ENCODE data around the gene REEP1.
"Not testable (repeated sequence)": the region's sequence is repeated elsewhere in the genome, so short reads cannot be mapped to it uniquely, and the experiment has no call there.

Gene REEP1

DNA sequence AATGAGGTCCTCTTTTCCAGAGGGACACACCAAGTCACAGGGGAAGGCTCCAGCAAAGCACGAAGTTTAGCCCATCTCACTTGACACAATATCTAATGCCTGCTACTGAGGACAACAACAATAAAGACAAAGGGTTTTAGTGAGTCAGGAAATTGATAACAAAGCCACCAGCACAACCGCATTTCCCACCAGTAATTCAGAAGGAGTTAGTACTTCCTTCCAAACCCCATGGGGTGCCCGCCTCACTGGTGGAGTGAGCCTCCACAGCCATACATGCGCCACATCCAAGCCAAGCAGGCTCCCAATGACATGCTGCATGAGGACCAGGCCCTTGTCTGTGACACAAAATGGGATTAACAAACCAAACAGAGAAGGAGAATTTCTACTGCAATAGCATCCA lies 98.1 kb downstream of the REEP1 start:
- no peak for DNase-seq

DNA sequence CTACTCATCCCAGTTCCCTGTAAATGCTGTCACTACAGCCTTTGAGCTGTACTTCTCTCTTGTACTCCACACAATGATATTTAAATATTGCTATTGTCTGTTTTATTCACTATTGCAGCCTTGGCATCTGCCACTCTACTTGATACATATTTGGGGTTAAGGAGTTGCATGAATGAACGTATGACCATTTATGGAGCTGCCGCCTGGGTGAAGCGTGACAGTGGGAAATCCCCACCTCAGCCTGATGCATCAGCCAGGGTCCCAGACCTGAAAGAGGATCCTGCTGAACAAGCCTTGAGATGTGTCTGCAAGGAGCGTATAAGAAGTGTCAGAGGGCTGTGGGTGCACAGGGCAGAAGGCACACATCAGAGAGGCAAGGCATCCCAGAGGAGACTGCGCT lies 99.1 kb downstream of the REEP1 start:
- no peak for DNase-seq

DNA sequence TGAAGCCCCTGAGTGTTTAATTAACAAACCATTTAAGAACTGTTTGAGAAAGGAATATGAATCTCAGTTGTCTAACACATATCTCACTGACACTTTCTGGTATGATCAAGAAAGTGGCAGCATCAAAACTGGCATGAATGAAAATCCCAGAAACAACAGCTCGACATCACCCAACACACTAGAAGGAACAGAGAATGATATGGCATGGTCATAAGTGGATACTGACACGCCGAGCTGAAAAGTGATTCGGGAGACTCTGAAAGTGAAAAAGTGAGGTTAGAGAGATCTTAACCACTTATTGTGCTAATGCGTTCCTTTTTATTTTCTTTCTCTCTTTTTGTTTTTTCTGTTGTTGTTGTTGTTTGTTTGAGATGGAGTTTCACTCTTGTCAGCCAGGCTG lies 100.3 kb downstream of the REEP1 start:
- DNase-seq: no peak

DNA sequence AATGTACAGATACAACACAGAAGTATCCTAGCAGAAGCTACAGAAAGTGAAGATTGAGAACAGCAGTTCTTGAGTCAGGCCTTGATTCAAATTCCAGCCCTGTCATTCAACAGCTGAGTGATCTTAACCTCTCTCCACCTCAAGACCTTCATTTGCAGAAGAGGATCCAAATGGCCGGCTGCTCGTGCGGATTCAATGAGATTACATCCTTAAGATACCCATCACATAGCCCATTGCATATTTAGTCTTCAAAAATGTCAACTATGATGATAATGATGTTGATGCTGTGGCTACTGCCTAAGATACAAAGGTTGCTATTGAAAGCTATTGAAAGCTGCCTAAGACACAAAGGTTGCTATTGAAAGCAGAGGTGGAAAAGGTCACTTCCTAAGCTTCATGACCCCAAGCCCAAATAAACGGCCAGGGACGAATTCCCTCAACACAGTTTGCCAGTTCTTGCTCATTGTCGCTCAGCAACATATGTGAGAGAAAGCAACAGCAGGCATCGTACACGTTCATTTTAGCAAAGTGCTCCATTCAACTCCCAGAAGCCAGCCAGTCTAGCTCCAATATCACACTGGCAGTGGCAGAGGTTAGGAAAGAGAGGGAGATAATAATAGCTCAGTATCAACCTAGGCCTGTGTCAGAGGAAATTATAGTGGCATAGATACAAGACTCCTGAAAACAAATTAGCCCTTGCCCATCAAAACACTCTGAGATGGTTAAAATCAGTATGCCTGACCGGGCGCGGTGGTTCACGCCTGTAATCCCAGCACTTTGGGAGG lies 102.0 kb downstream of the REEP1 start:
- DNase-seq: no peak

DNA sequence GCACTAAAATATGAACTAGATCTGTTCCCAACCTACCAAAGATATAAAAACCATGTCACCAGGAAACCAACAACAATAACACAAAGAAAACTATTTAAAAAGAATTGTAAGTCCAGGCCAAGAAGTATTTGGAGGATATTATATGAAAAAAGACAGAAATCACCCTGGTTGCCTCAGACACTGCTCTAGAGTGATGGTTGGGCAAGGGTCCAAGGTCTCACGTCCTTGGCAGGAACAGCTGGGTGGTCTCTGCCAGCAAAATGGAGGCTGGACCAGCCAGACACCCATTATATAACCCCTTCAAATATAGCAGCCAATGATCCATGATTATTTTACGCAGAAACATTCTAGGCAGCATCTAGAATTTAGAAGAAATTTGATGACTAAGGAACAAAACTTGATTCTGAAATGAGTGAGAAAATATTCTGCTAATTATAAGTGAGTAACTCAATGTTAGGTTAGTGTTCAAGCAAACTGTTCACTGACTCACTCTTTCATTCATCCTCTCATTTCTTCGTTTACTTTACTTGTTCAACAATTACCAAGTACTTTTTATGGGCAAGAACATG lies 102.8 kb downstream of the REEP1 start:
- no peak for DNase-seq

DNA sequence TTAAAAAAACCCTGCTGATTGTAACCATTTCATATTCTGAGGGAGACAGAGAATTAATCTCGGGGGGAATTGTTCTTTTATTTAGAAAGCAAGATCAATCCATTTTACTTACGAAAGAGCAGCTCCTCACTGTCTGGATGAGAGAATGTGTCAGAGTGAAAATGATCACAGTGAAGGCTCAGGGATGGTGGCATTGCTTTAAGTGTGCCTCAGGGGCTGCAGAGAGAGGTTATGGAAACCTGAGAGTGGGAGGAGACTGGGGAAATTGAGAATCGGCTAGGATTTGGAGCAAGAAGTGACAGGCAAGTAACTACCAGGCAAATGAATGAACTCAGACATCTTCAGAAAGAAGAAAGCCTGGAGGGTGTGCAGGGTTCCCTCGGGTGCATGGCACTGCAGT lies 104.0 kb downstream of the REEP1 start:
- no peak for DNase-seq

DNA sequence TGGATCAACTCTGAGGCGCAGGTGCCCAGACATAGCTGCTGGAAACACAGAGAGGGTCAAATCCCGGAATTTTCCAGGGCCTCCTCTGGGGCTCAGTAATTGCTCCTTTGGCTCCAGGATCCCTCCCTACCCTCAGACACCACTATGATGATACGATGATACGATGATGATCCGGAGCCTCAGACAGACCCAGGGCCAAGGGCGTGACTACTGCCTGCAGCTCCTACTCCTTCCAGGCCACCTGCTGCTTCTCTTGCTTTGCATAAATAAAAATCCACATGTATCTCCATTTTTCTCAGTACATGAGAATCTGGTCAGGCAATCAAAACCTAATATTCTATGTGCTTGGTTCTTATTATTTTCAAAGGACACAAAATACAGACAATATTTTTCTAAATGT lies 104.5 kb downstream of the REEP1 start:
- no peak for DNase-seq

DNA sequence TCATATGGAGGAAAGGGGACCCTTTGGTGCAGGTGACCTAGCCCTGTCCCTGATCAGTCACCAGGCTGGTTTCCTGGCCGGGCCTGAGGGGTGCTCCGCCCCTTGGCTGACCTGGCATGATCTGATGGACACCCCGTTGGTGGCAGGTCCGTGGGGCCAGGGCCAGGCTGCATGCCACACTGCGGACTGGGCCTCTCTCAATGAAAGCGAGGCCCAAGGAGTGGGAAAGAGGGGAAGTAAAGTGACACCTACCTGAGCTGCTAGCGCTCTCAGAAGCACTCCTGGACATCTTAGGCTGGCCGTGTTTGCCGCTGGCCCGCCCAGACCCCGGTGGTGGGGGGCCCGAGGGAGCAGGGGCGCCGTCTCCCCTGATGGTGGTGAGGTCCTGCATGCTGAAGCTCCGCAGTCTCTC lies 105.0 kb downstream of the REEP1 start:
- no peak for DNase-seq

DNA sequence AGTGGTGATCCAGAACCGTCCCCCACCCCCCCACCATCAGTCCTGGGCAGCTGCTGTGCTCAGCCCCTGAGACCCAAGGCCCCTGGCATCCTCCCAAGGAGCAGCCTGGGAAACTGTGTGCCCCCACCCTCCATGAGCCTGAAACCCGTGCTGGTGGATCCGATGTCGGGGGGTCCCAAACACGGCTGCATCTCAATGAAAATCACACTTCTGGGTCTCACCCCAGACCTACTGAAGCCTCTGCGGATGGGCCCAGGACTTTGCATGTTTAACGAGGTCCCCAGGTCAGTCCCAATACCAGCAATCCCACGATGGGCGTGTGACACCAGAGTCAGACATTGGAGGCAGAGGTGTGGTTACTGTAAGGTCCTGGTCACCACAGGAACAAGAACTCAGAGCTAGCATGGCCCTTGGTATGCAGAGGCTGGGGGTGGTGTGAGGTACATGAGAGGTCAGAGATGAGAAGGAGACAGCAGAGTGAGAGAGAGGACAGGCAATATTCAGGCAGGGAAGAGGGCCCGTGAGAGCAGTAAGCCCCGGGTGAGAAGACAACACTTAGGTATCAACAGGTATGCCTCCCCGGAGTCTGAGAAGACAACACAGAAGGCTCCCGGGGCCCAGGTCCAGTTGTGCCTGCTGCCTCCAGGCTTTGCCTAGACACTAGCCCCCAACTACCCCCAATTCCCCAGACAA lies 105.6 kb downstream of the REEP1 start:
- DNase-seq: no peak

DNA sequence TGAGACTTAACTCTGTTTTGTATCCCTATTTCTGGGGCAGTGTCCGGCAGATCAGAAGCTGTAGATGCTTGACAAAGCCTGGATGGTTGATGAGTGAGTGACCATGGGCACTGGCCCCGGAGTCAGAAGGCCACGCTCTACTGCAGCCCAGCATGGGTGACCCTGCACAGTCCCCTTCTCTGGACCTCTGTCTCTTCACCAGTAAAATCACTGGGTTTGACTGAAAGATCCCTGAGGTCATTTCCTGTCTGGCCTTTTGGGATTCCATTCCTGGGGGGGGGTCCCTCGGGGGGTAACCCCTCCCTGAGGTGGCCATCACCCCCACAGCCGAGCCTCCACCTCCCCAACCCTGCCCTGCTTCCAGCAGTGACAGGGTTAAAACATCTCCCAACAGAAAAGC lies 106.5 kb downstream of the REEP1 start:
- DNase-seq: no peak

DNA sequence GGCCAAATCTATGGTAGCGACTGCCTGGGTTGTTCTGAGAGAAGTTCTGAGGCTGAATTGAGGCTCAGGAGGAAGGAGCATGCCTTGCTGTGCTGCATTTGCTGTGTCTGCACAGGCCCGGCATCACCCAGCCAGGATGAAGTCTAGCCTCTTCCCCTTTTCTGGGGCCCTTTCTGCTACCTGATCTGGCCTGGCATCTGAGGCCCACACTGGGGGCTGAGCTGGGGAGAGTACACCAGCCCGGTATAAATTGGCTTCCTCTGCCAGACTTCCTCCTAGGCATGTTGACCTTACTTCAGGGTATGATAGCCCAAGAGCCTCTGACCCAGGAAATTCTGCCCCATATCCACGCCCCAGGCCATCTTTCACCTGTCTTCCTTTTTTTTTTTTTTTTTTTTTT lies 108.2 kb downstream of the REEP1 start:
- no peak for DNase-seq

DNA sequence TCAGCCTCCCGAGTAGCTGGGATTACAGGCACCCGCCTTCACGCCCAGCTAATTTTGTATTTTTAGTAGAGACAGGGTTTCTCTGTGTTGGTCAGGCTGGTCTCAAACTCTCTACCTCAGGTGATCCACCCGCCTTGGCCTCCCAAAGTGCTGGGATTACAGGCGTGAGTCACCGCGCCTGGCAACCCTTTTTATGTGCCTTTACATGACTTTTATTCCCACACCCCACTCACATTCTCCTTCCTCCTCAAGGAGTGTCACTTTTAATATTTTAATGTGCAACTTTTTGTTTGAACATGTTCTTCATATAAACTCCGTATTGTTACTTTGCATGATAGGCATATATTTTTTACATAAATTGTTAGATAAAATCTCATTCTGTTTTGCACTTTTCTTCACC lies 108.9 kb downstream of the REEP1 start:
- DNase-seq: not testable (repeated sequence)

DNA sequence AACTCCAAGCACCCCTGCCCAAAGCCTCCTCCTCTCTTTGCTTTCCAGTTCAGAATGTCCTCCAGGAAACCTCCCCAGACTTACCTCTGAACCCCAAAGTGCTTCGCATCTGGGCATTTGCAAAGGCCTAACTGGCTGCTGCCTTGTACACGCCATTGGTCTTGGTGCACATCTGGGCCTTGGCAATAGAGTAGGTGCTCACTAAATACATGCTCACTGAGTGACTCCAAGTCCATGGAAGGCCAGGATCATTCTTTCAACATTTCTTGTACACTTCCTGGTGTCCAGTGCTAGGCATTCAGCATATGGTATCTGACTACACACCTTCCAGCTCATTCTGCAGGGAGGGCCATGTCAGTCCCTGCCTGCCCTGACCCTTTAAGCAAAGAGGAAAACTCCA lies 109.7 kb downstream of the REEP1 start:
- no peak for DNase-seq

DNA sequence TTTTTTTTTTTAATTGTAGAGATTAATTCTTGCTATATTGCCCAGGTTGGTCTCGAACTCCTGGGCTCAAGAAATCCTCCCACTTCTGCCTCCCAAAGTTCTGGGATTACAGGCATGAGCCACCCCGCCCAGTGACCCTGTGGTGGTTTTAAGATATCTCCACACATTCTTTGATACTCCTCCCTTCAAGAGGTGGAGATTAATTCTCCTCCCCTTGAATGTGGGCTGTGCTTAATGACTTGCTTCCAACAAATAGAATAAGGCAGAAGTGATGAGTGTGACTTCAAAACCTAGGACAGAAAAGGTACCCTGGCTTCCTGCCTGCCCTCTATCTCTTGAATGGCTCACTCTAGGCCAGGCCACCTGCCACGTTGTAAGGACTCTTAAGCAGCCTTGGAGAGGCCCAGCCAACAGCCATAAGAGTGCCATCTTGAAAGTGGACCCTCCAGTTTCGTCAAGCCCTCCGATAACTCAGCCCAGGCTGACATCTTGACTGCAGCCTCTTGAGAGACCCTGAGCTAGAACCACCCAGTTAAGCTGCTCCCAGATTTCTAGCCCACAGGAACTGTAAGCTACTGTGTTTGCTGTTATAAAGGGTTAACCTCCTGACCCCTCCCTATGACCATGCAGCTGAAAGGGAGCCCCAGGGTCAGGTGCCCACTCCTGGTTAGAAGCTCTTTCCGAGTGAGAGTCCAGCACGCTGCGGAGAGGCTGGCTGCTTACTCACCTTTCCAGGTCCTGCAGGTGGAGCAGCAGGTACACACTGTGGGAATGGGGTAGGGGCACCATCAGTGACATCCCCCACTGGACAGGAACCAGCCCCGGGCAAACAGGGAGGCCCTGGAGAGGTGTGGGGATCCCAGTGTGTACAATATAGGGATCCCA lies 110.5 kb downstream of the REEP1 start:
- DNase-seq: no peak

DNA sequence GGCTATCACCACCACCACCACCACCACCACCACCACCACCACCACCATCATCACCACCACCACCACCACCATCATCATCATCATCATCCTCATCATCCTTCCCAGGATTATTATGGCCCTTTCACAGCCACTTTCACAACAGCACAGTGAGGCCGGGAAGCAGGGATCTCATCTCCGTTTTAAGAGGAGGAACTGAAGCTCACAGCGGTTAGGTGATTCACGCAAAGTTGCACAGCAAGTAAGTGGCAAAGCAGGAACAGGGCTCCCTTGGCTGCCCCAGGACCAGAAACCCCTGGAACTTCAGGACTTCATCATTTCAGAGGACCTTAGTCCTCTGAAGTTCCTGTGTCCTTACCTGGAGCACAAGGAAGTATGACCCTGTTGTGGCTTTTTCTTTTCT lies 111.4 kb downstream of the REEP1 start:
- DNase-seq: no peak

DNA sequence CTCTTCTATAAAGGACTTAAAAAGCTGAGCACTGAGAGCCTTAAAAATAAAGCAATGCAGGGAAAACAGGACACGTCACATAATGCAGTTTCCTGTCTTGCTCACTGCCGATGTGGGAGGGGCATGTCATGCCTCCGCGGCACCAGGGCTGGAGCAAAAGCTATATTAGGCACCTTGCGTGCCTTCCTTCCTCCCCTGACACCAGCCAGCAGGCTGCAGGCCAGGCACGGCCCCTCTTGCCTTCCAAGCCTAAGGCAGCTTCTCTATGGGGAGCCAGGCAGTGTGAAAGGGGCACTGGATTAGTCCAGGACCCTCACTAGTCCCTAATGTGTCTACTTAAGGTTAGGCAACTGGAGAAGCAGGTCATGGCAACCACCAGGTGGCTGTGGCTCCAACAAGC lies 111.8 kb downstream of the REEP1 start:
- DNase-seq: no peak

DNA sequence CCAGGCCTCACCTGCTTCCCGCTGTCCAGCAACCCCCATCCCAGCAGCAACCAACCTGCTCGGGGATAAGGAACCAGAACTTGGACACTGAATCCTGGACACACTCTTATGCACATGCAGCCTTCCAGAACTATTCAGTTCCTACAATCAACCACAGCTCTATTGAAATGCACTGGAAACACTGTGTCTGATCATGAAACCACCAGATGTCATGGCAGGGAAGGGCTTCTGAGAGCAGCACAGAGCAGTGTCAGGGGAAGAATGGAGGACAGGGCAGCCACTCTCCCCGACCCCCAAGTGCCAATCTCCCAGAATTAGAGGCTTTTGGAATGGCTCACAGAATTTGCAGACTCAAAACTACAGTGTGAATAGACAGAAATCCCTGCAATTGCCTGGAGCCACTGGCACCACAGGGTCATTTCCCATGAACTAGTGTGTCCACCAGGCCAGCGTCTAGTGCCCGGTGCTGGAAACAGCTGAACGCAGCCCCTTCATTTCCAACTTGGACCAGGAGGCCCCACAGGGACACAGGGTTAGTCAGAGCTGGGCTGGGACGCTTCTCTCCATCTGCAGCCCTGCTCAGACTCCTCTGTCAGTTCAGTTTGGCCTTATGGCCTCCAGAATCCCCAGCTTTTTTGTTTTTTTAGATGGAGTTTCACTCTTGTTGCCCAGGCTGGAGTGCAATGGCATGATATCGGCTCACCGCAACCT lies 112.6 kb downstream of the REEP1 start:
- DNase-seq: no peak

DNA sequence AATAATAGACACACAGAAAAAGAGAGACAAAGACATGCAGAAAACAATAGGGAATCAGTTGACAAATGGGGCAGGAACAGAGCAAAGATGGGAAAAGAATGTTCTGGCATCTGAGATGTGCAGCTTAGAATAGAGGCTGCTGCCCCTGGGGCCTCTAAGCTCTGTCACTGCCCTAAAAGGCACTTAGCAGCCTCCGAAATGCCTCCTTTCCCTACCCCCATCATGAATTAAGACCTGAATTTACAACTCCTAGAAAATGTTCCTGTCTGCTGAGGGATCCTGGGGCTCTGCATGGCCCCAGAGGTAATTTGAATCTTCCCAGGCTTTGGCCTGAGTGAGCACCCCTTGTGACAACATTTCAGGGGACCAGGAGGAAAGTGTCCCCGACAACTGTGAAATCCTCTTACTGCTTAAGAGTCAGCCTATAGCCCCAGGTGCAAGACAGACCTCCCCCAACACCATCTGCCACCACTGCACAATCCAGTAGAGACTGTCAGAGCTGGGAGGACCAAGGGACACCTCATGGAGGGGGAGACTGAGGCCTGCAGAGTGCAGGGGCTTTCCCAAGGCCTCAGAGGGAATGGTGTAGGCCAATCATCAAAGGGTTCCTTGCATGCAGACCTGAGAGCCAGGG lies 113.4 kb downstream of the REEP1 start:
- DNase-seq: no peak

DNA sequence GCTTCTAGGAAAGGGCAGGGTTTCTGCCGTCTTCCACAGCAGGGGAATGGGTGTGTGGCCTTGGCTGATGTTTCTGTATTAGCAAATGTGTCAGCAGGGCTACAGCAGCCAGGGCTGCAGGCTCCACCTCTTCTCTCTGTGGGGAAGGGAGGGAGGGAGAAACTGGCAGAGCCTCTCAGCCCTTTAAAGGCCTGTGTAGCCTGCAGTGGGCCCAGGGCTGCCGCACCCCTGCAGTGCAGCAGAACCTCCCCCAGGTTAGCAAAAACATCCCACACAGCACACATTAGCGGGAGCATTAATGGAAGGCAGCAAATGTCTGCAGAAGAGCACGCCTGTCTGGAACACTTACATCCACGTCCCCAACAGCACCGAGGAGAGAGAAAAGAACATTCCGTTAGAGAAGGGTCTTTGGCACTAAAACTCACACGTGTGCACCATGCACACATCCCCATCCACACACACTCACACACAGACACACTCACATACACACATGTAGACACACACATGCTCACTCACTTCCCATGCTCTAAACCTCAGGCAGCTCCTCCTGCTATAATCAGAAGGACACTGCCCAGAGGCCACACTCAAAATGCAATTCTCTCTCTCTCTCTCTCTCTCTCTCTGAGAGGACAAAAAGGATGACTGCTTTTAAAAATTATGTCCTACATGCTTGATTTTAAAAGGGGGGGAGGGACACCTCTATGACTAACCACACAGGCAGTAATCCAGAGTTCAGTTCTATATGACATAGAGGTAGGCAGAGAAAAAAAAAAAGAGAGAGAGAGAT lies 114.1 kb downstream of the REEP1 start:
- DNase-seq: no peak

DNA sequence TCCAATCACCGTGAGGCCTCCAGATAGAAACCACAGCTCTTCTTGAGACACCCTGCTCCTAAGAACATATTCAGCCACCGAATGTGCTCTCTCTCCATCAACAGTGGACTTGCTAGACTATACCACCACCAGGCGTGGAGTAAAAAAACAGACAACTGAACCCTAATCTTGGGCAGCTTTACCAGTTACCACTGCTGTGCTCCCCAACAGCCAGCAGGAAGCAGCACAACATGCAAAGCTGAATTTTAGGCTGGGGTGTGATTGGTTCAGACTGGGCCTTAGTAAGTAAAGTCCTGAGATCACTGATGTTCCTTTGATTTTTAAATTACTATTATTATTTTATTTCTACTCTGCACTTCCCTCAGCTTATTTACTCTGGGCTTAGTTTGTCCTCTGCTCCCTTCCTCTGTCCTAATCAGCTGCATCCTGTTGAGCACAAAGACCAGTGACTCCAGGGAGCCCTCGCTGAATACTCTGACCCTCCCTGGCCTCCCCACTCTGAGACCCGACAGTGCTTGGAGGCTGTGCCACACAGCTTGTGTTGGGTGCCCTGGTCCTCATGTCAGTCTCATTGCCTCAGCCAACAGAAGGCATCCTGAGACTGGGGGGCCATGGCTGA lies 116.3 kb downstream of the REEP1 start:
- DNase-seq: no peak

DNA sequence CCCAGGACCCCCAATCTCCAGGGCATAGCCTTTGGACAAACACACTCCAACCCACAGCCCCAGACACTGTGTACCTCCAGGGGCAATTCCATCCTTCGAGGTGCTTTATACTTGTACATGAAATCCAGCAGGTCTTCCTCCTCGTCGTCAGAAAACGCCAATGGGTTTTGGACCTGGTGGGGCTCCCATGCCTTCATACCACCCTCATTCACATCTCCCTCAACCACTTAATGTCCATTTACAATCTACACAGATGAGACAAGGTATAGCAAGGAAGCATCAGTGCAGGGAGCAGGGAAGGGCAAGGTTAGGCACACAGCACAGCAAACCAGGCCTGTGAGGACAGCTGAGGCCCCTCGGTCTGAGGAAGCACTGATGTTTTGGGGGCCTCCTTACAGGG lies 117.5 kb downstream of the REEP1 start:
- no peak for DNase-seq

Measured in effector CD8-positive, alpha-beta T cell (primary cell).